K562 (cell line): ENCODE results near the gene TXN. TPM values are rescaled to one million over a fixed set of nuclear protein-coding genes. Genes with fewer than 3 reads are reported as not detected.

Experiments used
- ATAC-seq: fragments of 200-7000 bp; cut with Tn5 transposase; 3 replicates; pipeline ENCODE4 v1.9.1; 2020; ENCODE audit warnings: moderate library complexity
- BruUV-seq: library from RNA; stranded (reverse); fragments of 400-500 nt; replicated peaks from 2 replicates; lab custom pipeline; 2021; lab: Mats Ljungman, UMichigan
- CTCF ChIA-PET: fragments of 300-600 bp; formaldehyde crosslinking; extraction: SDS; loops from one replicate; lab custom pipeline; 2021; ENCODE audit warnings: low intra/inter-chr PET ratio; lab: Yijun Ruan, JAX
- POLR2A ChIA-PET: fragments of 300-600, 350-650 bp; sonication (Branson Sonifier 250); formaldehyde crosslinking; extraction: SDS; loops from one replicate; lab custom pipeline; 2021; ENCODE audit warnings: antibody characterized with exemption, inconsistent platforms; lab: Yijun Ruan, JAX
- DNase-seq, 4 experiments: peaks; one replicate each; pipeline versions ENCODE4 v3.0.0 to v3.0.0-alpha.2; 2011 to 2018; ENCODE audit warnings: low spot score in 3 of 4, mixed read lengths in 3 of 4; ENCODE audit errors: extremely low read depth in 1 of 4
- FAIRE-seq: peaks from 2 replicates; lab custom pipeline; 2011; peaks lifted over from hg19 to GRCh38; lab: Jason Lieb, UNC
- H2AFZ ChIP-seq: 2 replicates; pipeline ENCODE4 v1.6.0; 2011; ENCODE audit warnings: low read depth, low read length, control low read depth, inconsistent platforms
- H3K27ac ChIP-seq: fragments of 200-600 bp; 3 replicates; pipeline ENCODE4 v1.8.0; 2011; ENCODE audit warnings: low read depth, mild to moderate bottlenecking, control low read depth, inconsistent platforms, low read length, moderate library complexity, mixed read lengths; ENCODE audit errors: extremely low read depth
- H3K27me3 ChIP-seq, 2 experiments: fragments of 300-600 bp in 1 of 2; 2 replicates in 1 of 2; 3 replicates in 1 of 2; pipeline versions ENCODE4 v1.6.0 to v1.8.0; 2011; ENCODE audit warnings: inconsistent platforms in 2 of 2, low read length in 2 of 2, mild to moderate bottlenecking in 1 of 2, mixed read lengths in 1 of 2, moderate library complexity in 1 of 2; ENCODE audit not compliant: control insufficient read depth in 2 of 2, insufficient read depth in 2 of 2
- H3K36me3 ChIP-seq: fragments of 300-600 bp; 3 replicates; pipeline ENCODE4 v1.8.0; 2011; ENCODE audit warnings: mild to moderate bottlenecking, low read length, inconsistent platforms; ENCODE audit not compliant: control insufficient read depth, insufficient read depth
- H3K4me1 ChIP-seq, 2 experiments: fragments of 200-600 bp in 1 of 2; replicated peaks in 1 of 2; 2 replicates in 1 of 2; 3 replicates in 1 of 2; pipeline versions ENCODE4 v1.5.1 to v1.8.0; 2011; ENCODE audit warnings: inconsistent platforms in 2 of 2, low read length in 2 of 2, mild to moderate bottlenecking in 1 of 2, mixed read lengths in 1 of 2, moderate library complexity in 1 of 2; ENCODE audit not compliant: control insufficient read depth in 2 of 2, insufficient read depth in 2 of 2
- H3K4me2 ChIP-seq: 2 replicates; pipeline ENCODE4 v1.6.1; 2011; ENCODE audit warnings: low read length, control low read depth, inconsistent platforms, mixed read lengths; ENCODE audit not compliant: insufficient read depth
- H3K4me3 ChIP-seq: fragments of 200-600 bp; sonication (generic), shearing (Covaris generic); 2 replicates; pipeline ENCODE4 v1.5.1; 2016; ENCODE audit warnings: control low read depth, inconsistent platforms
- H3K79me2 ChIP-seq: fragments of 200-600 bp; 3 replicates; pipeline ENCODE4 v1.8.0; 2011; ENCODE audit warnings: low read length, inconsistent platforms; ENCODE audit not compliant: control insufficient read depth, insufficient read depth
- H3K9ac ChIP-seq, 2 experiments: 2 replicates each; pipeline versions ENCODE4 v1.6.0 to v1.6.1; 2011; ENCODE audit warnings: low read depth in 2 of 2, low read length in 2 of 2, control low read depth in 1 of 2, inconsistent platforms in 1 of 2, mild to moderate bottlenecking in 1 of 2, mixed read lengths in 1 of 2; ENCODE audit not compliant: insufficient read depth in 1 of 2
- H3K9me1 ChIP-seq: one replicate; pipeline ENCODE4 v1.6.0; 2011; ENCODE audit warnings: inconsistent platforms, mild to moderate bottlenecking, low read length, moderate library complexity; ENCODE audit not compliant: control insufficient read depth, insufficient read depth
- H3K9me3 ChIP-seq: replicated peaks from 2 replicates; pipeline ENCODE4 v1.5.1; 2011; ENCODE audit warnings: low read depth, low read length, inconsistent platforms; ENCODE audit not compliant: control insufficient read depth, insufficient read depth
- H4K20me1 ChIP-seq: replicated peaks from 2 replicates; pipeline ENCODE4 v1.6.1; 2011; ENCODE audit warnings: low read length, inconsistent platforms, mixed read lengths; ENCODE audit not compliant: control insufficient read depth, insufficient read depth
- BHLHE40 ChIP-seq: IDR thresholded peaks from 2 replicates; pipeline ENCODE4 v1.6.1; 2011; ENCODE audit warnings: low read length, improper control_type of control experiment
- ERF ChIP-seq: fragments of 450-650 bp; formaldehyde crosslinking; IDR thresholded peaks from 2 replicates; pipeline ENCODE4 v1.4.0; 2020; ENCODE audit warnings: mild to moderate bottlenecking, mixed read lengths
- ILF3 ChIP-seq: fragments of 450-650 bp; IDR thresholded peaks from 2 replicates; pipeline ENCODE4 v1.6.1; 2018; ENCODE audit warnings: antibody characterized with exemption, mild to moderate bottlenecking, moderate library complexity, borderline replicate concordance
- MBD2 ChIP-seq: sonication (generic); IDR thresholded peaks from 2 replicates; pipeline ENCODE4 v1.6.1; 2016; ENCODE audit warnings: low read depth, borderline replicate concordance
- NR4A1 ChIP-seq, 2 experiments: fragments of 250-450 bp in 1 of 2; fragments of 450-650 bp in 1 of 2; sonication (Bioruptor Pico) in 1 of 2; IDR thresholded peaks; 2 replicates each; pipeline versions ENCODE4 v1.4.0 to v1.6.1; 2016 to 2020; ENCODE audit warnings: mild to moderate bottlenecking in 2 of 2, missing compliant biosample characterization in 1 of 2, missing genetic modification characterization in 1 of 2, moderate library complexity in 1 of 2
- SAFB2 ChIP-seq: fragments of 200-400 bp; formaldehyde crosslinking; IDR thresholded peaks from 2 replicates; pipeline ENCODE4 v1.6.1; 2018; ENCODE audit warnings: borderline replicate concordance, low read length, low read depth, moderate library complexity; ENCODE audit not compliant: severe bottlenecking
- SLC30A9 ChIP-seq: fragments of 250-450 bp; sonication (Bioruptor Pico); IDR thresholded peaks from 2 replicates; pipeline ENCODE4 v1.8.0; 2022; ENCODE audit warnings: mild to moderate bottlenecking, moderate library complexity
- TCF3 ChIP-seq: sonication (generic); formaldehyde crosslinking; IDR thresholded peaks from 2 replicates; pipeline ENCODE4 v1.4.0; 2020; ENCODE audit warnings: mild to moderate bottlenecking, missing genetic modification reagents
- WHSC1 ChIP-seq: IDR thresholded peaks from one replicate; pipeline ENCODE4 v1.6.1; 2012; ENCODE audit warnings: low read length, control low read depth, inconsistent platforms
- ZNF134 ChIP-seq: fragments of 250-450 bp; sonication (Bioruptor Pico); conservative IDR thresholded peaks from 2 replicates; pipeline ENCODE4 v1.4.0; 2020
- ZNF253 ChIP-seq: fragments of 250-450 bp; sonication (Bioruptor Pico); conservative IDR thresholded peaks from 2 replicates; pipeline ENCODE4 v1.6.1; 2021; ENCODE audit warnings: mild to moderate bottlenecking
- ZNF444 ChIP-seq: fragments of 250-450 bp; sonication (Bioruptor Pico); IDR thresholded peaks from 2 replicates; pipeline ENCODE4 v1.4.0; 2020; ENCODE audit warnings: mild to moderate bottlenecking, moderate library complexity
- WGBS: fragments of 100-300 bp; shearing (Covaris generic); methylation state at CpG from one replicate; pipeline ENCODE4 v1.1.6; 2016; ENCODE audit warnings: low coverage, mixed read lengths; ENCODE audit not compliant: insufficient coverage; ENCODE audit errors: missing lambda C conversion rate; 5-methylcytosine and 5-hydroxymethylcytosine counted together
- in situ Hi-C: fragments of 300-500 bp; cut with MboI; formaldehyde crosslinking; loops from 4 replicates; pipeline ENCODE4 v1.15.0; 2018; ENCODE audit warnings: inconsistent platforms, mixed read lengths
- intact Hi-C: fragments of 100-400 bp; cut with micrococcal nuclease; formaldehyde crosslinking; loops from 2 replicates; pipeline ENCODE4 v1.14.2; 2022
- polyA plus RNA-seq, 8 experiments: library from polyadenylated mRNA; depleted of rRNA in 4 of 8; stranded (reverse) in 5 of 8; unstranded in 3 of 8; fragments of >200 nt; fragmentation: Nextera tagmentation in 2 of 8; fragmentation: Illumina TruSeq in 1 of 8; extraction: Ambion mirVana in 2 of 8; extraction: Trizol in 1 of 8; gene quantifications; 2 replicates each; pipeline versions ENCODE4 v1.2.1 to v1.2.3, GENCODE V29; 2011 to 2014; ENCODE audit warnings: inconsistent platforms in 1 of 8, missing spikeins in 1 of 8
- total RNA-seq, 7 experiments: library from RNA; depleted of rRNA in 6 of 7; stranded (reverse); fragments of >200 nt in 6 of 7; fragmentation: Illumina TruSeq in 2 of 7; extraction: Trizol in 2 of 7; gene quantifications; 2 replicates each; pipeline versions ENCODE4 v1.2.1 to v1.2.3, GENCODE V29; 2011 to 2021; ENCODE audit warnings: low replicate concordance in 1 of 7
- TF ChIP-seq, protein P1 (sequence below): fragments of 250-450 bp; sonication (Bioruptor Pico); IDR thresholded peaks from 2 replicates; pipeline ENCODE4 v1.8.0; 2021; ENCODE audit warnings: moderate library complexity, mild to moderate bottlenecking, inconsistent platforms
- TF ChIP-seq, protein P2 (sequence below): sonication (generic); formaldehyde crosslinking; IDR thresholded peaks from 2 replicates; pipeline ENCODE4 v1.8.0; 2022; ENCODE audit warnings: mild to moderate bottlenecking, missing genetic modification reagents
- TF ChIP-seq, protein P3 (sequence below): IDR thresholded peaks from 2 replicates; pipeline ENCODE4 v1.6.1; 2014; ENCODE audit warnings: antibody characterized with exemption
- TF ChIP-seq, protein P4 (sequence below): IDR thresholded peaks from 3 replicates; pipeline ENCODE4 v1.6.1; 2011; ENCODE audit warnings: borderline replicate concordance, mild to moderate bottlenecking; ENCODE audit not compliant: insufficient read length, insufficient read depth

TXN gene
- total and polyA plus RNA-seq, 9 of the 15 experiments (the other 6 are each of a cell fraction or from before 2014, with no cell fraction given), result 272 to 1,596 (median 514) TPM

DNA sequence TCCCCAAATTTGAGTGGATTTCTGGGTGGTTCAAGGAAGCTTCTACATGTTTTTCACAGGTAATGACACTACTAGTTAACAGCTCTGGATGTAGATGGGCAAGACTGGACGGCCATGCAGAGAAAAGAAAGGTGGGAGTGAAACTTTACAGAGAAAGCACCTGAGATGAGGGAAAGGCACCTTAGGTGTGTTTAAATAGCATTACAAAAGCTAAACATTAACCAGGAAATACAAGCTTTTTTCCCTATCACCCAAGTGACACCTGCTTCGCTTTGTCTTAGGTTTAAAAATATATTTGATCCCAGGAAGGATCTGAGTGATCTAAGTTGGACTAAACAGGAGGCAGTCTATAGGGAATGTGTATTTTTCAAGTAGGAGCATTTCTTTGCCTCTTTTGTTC, 56.7 kb downstream of the TXN start:
- 0% methylated on average over 2 of the region's 2 CpGs for WGBS
- Histone ChIP-seq H3K4me3 (no peak overlapping the region), H3K4me2 (no peak overlapping the region), H3K9me3 (no peaks in the 10 kb centered on the region), H3K79me2 (no peaks in the 10 kb centered on the region), H3K27me3 (peaks cover 6 to 23% of the 10 kb centered on the region in 2 experiments; a peak in 3 of 5 replicates), H3K4me1 (no peaks in the 10 kb centered on the region), H2AFZ (no peak overlapping the region), H3K36me3 (no peaks in the 10 kb centered on the region), H3K9me1 (no peaks in the 10 kb centered on the region), H3K27ac (no peak overlapping the region), H3K9ac (no peak overlapping the region), H4K20me1 (no peaks in the 10 kb centered on the region)
- intact Hi-C loops, result no loop called here
- no peak for ATAC-seq
- in situ Hi-C loops, result loop anchor here (25.0 kb wide), 1 partner anchor 1088 kb away; no protein-coding TSS in a partner anchor
- POLR2A ChIA-PET, result no interaction called here
- BruUV-seq, result no TSS peak
- CTCF ChIA-PET, result no interaction called here
- no peak for FAIRE-seq
- DNase-seq, result no peak
- TF ChIP-seq, protein P1, sequence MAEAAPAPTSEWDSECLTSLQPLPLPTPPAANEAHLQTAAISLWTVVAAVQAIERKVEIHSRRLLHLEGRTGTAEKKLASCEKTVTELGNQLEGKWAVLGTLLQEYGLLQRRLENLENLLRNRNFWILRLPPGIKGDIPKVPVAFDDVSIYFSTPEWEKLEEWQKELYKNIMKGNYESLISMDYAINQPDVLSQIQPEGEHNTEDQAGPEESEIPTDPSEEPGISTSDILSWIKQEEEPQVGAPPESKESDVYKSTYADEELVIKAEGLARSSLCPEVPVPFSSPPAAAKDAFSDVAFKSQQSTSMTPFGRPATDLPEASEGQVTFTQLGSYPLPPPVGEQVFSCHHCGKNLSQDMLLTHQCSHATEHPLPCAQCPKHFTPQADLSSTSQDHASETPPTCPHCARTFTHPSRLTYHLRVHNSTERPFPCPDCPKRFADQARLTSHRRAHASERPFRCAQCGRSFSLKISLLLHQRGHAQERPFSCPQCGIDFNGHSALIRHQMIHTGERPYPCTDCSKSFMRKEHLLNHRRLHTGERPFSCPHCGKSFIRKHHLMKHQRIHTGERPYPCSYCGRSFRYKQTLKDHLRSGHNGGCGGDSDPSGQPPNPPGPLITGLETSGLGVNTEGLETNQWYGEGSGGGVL (CRISPR knock-in tag), result no peak
- TF ChIP-seq, protein P2, sequence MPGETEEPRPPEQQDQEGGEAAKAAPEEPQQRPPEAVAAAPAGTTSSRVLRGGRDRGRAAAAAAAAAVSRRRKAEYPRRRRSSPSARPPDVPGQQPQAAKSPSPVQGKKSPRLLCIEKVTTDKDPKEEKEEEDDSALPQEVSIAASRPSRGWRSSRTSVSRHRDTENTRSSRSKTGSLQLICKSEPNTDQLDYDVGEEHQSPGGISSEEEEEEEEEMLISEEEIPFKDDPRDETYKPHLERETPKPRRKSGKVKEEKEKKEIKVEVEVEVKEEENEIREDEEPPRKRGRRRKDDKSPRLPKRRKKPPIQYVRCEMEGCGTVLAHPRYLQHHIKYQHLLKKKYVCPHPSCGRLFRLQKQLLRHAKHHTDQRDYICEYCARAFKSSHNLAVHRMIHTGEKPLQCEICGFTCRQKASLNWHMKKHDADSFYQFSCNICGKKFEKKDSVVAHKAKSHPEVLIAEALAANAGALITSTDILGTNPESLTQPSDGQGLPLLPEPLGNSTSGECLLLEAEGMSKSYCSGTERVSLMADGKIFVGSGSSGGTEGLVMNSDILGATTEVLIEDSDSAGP (CRISPR knock-in tag), result no peak
- TF ChIP-seq ERF (CRISPR knock-in tag), result no peak
- TF ChIP-seq, protein P3, sequence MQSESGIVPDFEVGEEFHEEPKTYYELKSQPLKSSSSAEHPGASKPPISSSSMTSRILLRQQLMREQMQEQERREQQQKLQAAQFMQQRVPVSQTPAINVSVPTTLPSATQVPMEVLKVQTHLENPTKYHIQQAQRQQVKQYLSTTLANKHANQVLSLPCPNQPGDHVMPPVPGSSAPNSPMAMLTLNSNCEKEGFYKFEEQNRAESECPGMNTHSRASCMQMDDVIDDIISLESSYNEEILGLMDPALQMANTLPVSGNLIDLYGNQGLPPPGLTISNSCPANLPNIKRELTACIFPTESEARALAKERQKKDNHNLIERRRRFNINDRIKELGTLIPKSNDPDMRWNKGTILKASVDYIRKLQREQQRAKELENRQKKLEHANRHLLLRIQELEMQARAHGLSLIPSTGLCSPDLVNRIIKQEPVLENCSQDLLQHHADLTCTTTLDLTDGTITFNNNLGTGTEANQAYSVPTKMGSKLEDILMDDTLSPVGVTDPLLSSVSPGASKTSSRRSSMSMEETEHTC, result no peak
- no peak for TF ChIP-seq ZNF444 (CRISPR knock-in tag)
- no peak for TF ChIP-seq TCF3 (CRISPR knock-in tag)
- TF ChIP-seq SAFB2, result no peak
- no peak for TF ChIP-seq ILF3
- no peak for TF ChIP-seq WHSC1
- TF ChIP-seq NR4A1 (CRISPR knock-in tag; IDR thresholded peaks at IDR 0.05), result no peak
- no peak for TF ChIP-seq NR4A1 (tag; IDR thresholded peaks at IDR 0.05)
- TF ChIP-seq, protein P4, sequence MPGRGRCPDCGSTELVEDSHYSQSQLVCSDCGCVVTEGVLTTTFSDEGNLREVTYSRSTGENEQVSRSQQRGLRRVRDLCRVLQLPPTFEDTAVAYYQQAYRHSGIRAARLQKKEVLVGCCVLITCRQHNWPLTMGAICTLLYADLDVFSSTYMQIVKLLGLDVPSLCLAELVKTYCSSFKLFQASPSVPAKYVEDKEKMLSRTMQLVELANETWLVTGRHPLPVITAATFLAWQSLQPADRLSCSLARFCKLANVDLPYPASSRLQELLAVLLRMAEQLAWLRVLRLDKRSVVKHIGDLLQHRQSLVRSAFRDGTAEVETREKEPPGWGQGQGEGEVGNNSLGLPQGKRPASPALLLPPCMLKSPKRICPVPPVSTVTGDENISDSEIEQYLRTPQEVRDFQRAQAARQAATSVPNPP, result no peak
- no peak for TF ChIP-seq SLC30A9 (CRISPR knock-in tag)
- TF ChIP-seq BHLHE40, result no peak
- TF ChIP-seq ZNF253 (CRISPR knock-in tag), result no peak
- no peak for TF ChIP-seq MBD2
- TF ChIP-seq ZNF134, result no peak
